Nucleus accumbens (tissue), 56 donors: ENCODE results near the gene SBNO2.
A peak's percentile ranks its signal among the peaks of the same experiment; 100 is the strongest.

Experiments used
- DNase-seq, 56 donors: peaks; one replicate each; lab custom pipeline; 2025; lab: John Stamatoyannopoulos, UW

Gene SBNO2

DNA sequence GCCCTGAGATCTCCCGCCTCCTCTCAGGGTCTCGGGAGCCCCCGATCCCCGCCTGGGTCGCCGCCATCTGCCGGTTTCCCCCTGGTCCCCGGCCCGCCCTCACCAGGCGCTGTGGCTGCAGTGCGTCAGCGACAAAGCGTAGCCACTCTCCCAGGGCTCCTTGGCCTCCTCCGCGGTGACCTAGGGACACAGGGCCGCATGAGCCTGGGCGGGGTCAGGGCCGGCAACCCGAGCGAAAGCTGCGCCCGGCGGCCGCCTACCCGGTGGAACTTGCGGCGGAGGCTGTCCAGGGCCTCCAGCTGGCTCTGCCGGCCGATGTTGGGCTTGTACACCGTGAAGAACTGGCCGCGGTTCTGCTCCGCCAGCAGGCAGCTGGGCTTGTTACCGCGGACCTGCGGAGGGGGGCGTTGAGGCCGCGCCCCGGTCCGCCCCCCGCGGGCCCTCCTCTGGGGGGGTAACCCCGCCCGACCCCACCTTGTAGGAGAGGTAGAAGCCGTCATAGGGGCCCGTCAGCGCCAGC, 65.0 kb downstream of the SBNO2 start:
- no peak for DNase-seq

DNA sequence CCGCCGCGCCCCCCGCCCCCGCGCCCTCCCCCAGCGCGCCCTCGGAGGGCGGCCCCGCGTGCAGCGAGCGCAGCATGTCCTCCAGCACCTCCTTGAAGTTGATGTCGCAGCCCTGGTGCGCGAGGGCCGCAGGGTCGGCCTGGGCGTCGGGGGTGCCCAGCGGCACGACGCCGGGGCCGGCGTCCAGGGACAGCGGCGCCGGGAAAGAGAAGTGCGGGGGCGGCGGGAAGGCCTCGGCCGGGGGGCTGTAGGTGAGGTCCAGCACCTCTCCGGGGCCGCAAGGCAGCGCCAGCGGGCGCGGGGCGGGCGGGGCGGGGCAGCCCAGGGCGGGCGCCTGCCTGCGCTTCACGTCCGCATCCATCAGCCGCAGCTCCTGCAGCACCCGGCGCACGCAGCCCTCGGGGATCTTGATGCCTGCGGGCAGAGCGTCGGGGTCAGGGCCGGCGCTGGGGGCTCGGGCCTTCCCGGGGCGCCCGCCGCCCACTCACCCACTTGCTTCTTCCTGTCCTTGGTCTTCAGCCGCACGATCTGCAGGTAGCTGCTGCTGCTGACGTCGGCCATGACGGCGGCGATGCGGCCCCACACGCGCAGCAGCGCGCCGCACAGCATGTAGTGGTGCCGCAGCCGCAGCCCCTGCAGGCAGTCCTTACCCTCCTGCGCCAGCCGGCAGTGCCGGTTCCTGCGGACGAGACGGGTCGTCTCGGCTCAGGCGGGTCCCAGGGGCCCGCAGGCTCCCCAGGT, 65.6 kb downstream of the SBNO2 start:
- no peak for DNase-seq

GRCh38 chr19:1107661-1108261, 66.3 kb downstream of the SBNO2 start:
- DNase-seq: no peak

- DNase-seq: no peak
Measured at GRCh38 chr19:1106841-1107660, 67.0 kb downstream of the SBNO2 start.

DNA sequence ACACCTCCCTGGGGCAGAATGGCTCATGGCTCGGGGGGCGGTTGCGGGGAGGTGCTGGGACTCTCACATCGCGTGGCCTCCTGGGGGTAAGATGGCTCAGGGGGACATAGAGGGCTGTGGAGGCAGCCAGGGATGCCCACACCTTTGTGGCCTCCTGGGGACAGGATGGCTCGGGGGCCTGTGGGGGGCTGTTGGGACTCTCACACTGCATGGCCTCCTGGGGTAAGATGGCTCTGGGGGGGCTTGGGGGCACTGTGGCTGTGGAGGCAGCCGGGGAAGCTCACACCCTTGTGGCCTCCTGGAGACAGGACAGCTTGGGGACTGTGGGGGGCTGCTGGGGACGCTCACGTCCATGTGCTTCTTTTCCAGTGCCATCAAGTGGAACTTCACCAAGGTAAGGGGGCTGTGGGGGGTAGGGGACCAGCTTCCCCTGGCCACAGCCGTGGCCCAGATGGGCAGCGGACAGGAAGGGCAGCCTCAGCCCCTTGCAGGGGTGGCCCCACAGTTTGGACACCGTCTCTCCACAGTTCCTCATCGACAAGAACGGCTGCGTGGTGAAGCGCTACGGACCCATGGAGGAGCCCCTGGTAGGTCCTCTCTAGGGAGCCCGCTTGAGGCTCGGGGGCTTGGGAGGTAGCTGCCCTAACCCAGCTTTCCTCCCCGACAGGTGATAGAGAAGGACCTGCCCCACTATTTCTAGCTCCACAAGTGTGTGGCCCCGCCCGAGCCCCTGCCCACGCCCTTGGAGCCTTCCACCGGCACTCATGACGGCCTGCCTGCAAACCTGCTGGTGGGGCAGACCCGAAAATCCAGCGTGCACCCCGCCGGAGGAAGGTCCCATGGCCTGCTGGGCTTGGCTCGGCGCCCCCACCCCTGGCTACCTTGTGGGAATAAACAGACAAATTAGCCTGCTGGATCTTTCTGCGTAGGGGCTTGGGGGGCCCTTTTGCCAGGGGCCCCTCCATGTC, 67.9 kb downstream of the SBNO2 start:
- DNase-seq: no peak

DNA sequence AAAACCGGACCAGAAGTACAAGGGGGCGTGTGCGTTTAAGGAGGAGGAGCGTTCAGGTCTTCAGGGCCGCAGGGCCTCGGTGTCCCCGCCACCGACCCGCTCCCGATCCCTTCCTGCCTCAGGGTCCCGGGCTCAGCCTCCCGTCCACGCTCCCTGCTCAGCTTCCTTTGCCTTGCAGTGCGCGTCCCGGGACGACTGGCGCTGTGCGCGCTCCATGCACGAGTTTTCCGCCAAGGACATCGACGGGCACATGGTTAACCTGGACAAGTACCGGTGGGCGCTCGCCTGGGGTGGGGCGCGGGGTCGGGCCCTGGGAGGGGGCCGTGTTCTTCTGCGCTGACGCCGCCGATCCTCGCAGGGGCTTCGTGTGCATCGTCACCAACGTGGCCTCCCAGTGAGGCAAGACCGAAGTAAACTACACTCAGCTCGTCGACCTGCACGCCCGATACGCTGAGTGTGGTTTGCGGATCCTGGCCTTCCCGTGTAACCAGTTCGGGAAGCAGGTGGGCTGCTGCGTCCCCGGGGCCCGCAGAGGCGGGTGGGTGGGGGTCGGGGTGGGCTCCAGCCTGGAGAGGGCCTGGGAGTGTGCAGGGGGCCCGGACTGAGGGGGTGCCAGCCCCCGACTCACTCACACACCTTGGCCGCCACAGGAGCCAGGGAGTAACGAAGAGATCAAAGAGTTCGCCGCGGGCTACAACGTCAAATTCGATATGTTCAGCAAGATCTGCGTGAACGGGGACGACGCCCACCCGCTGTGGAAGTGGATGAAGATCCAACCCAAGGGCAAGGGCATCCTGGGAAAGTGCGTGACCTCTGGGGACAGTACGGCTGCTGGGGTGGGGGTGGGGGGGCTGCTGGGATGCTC, 68.8 kb downstream of the SBNO2 start:
- DNase-seq: peak in 14 of 56 donors; percentile 17 to 55 (median 36)

- DNase-seq: peak in 54 of 56 donors; percentile 14 to 87 (median 62)
Measured at GRCh38 chr19:1104311-1105007, 69.6 kb downstream of the SBNO2 start.

GRCh38 chr19:1103708-1104310, 70.3 kb downstream of the SBNO2 start, which contains the start of gene GPX4:
GPX4 (plus strand) TSS chr19:1103994; CDS start chr19:1104044, 50 bp downstream.
- peak; percentile 75 to 99 (median 98) for DNase-seq

DNA sequence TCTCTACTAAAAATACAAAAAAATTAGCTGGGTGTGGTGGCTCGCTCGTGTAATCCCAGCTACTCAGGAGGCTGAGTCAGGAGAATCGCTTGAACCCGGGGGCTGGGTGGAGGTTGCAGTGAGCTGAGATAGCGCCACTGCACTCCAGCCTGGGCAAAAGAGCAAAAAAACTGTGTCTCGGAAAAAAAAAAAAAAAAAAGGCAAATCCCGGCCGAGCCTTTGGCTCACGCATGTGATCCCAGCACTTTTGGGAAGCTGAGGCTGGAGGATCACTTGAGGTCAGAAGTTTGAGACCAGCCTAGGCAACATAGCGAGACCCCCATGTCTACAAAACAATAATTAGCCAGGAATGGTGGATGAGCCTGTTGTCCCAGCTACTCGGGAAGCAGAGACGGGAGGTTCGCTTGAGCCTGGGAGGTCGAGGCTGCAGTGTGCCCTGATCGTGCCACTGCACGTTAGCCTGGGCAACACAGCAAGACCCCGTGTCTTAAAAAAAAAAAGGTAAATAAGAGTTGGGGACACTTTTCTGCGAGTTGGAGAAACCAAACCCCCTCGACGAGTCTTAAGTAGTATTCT, 70.8 kb downstream of the SBNO2 start:
- DNase-seq: no peak

GRCh38 chr19:1102407-1103131, 71.5 kb downstream of the SBNO2 start:
- DNase-seq: peak in 1 of 56 donors; percentile 2

DNA sequence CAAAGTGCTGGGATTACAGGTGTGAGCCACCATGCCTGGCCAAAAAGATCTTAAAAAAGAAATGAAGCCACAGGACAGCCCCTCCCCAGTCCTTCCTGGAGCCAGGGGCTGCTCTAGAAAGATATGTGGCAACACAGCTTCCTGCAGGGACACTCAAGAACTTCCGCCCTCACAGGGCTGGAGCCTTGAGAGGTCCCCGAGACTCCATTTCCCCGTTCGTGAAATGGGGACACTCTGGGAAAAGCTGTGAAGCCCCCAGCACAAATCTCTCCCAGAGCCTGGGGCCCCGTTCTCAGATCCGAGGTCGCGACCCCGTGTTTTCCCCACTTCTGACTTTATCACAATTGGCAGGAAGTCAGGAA, 72.8 kb downstream of the SBNO2 start:
- DNase-seq: peak in 5 of 56 donors; percentile 14 to 48 (median 32)

GRCh38 chr19:1098177-1099051, 75.7 kb downstream of the SBNO2 start:
- no peak for DNase-seq

DNA sequence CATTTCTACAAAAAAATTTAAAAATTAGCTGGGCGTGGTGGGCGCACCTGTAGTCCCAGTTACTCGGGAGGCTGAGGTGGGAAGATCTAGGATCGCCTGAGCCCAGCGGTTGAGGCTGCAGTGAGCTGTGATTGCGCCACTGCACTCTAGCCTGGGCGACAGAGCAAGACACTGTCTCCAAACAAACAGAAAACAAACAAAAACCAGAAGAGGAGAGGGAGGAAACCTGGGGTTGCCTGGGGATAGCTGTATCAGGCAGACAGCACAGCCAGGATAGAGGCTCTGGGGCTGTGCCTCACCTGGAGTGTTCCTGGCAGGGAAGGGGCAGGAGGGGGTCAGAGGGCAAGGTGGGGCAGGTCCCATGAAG, 76.3 kb downstream of the SBNO2 start:
- no peak for DNase-seq

DNA sequence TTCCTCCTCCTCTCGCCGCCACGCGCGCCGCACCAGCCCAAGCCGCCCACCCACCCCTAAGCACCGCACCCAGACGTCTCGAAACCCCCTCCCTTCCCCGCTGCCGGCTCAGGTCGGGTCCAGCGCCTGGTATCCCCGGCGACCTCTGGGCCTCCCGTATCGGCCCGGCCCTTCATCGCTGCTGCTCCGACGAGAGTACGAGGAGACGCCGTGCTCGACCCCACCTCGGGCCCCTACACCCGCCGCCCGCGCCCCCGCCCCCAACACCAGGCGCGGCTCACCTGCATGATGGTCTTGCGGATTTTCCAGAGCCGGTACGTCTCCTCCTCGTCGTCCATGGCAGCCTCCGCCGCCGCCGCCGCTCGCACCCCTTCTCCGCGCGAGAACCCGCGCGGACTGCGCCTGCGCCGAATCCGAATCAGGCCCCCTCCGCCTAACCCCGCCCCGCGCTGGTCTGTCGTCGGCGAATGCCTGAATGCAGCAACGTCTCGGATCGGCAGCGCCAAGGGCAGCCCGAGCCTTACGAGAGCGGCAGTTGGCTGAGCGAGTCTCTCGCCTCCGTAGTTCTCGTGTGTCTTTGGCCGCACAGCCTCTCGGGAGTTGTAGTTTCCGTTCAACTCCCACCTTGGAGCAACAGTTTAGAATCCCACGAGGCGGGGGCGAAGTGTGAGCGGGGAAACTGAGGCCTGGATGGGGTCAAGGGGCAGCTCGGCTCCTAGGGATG, 78.9 kb downstream of the SBNO2 start, which contains the start of gene POLR2E:
POLR2E (minus strand) TSS at position 398 of the 724 bp plus-strand sequence; CDS start at position 338, 60 bp downstream.
- DNase-seq: peak; percentile 79 to 99 (median 97)

DNA sequence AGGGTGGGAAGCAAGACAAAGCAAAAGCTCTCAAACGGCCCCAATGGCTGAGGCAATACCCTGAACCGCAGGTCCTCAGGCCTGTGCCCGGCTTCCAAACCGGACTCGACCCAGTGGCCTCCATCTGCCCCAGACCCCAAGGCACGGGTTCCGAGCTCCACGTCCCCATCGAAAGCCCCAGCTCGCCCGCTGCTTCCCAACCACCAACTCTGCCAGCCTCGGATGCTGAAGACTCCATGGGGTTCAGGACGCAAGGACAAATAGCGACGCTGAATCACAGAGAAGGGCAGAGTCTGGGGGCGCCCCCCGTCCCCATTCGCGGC, 79.5 kb downstream of the SBNO2 start:
- DNase-seq: no peak
